ENCODE measurements around the gene VSTM5. TPM values are rescaled to one million over a fixed set of nuclear protein-coding genes. Genes with fewer than 3 reads are reported as not detected.
A peak's percentile ranks its signal among the peaks of the same experiment; 100 is the strongest.
"Not testable (repeated sequence)": the region's sequence is repeated elsewhere in the genome, so short reads cannot be mapped to it uniquely, and the experiment has no call there.

VSTM5 gene
- polyA plus RNA-seq, 1 of the 3 experiments (the other 2 are of a cell fraction): 0.12 TPM

DNA sequence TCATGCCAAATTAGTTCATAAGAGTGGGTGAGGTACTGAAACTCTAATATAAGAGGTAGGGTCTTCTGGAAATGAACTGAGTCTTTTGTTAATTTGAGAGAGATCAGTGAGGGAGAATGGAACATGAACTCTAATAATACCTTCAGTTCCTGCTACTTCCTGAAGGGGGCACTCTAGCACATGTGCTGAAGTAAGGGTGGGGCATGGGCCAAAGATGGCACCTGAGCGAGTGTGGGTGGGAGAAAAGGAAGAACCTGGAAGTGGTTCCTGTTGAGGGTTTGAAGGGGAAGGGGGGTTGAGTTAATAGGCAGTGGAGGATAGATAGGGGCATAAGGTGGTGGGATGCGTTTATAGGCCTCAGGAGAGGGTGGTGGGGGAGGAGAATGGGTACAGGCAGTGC, 18.0 kb upstream of the VSTM5 start:
- POLR2A ChIA-PET: not testable (repeated sequence)

DNA sequence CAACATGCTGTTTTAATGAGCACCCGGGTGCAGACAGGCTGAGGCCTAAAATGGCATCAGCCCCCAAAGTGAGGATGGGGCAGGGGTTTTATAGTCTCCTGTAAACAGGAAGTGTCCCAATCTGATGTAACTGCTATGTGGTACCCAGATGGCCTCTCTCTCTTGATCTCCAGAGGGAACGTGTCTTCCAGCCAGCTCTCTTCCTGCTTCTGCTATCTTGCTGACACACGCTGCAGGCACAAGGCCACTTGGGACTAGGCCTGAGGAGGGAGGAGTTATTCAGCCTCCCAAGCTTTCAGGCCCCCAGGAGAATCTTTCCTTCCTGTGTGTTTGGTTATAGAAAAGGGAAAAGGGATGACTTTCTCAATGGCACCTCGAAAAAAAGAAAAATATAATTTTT, 11.4 kb upstream of the VSTM5 start:
- Histone ChIP-seq H3K4me1 (ENCODE audit: control insufficient read depth in 1 of 2, insufficient read depth in 2 of 2, low read depth in 1 of 2, low read length in 1 of 2) (peaks cover 0 to 4% of the 10 kb centered on the region in 2 experiments; a peak in 1 of 4 replicates), H3K9ac (no peak overlapping the region), H3K9me2 (no peaks in the 10 kb centered on the region), H2AFZ (ENCODE audit: low read depth) (no peak overlapping the region), H3K4me3 (ENCODE audit: low read depth in 2 of 2, low read length in 1 of 2) (no peak overlapping the region), H4K20me1 (ENCODE audit: insufficient read depth) (no peaks in the 10 kb centered on the region), H3K4me2 (no peak overlapping the region), H3K27ac (ENCODE audit: low read depth in 2 of 2, low read length in 1 of 2) (no peak overlapping the region), H3K9me3 (no peaks in the 10 kb centered on the region), H3K36me3 (replicated peaks in 1 of 2; ENCODE audit: control insufficient read depth in 1 of 2, insufficient read depth in 2 of 2, low read length in 1 of 2) (no peaks in the 10 kb centered on the region), H3K27me3 (ENCODE audit: insufficient read depth) (no peaks in the 10 kb centered on the region), H3K79me2 (ENCODE audit: insufficient read depth) (no peaks in the 10 kb centered on the region), H3F3A (replicated peaks; ENCODE audit: insufficient read depth) (no peaks in the 10 kb centered on the region)
- 53% methylated on average over 4 of the region's 4 CpGs for WGBS (ENCODE audit: low lambda C conversion rate)
- no peak for DNase-seq
- TF ChIP-seq RAD21 (IDR thresholded peaks at IDR 0.05; ENCODE audit: low read length) (no peak), RFX5 (IDR thresholded peaks at IDR 0.05; ENCODE audit: low read length) (no peak), FOXM1 (IDR thresholded peaks at IDR 0.05; ENCODE audit: low read depth) (no peak), RCOR1 (IDR thresholded peaks at IDR 0.05; ENCODE audit: low read length) (no peak), MXI1 (IDR thresholded peaks at IDR 0.05; ENCODE audit: low read depth, low read length) (no peak), EZH2phosphoT487 (IDR thresholded peaks at IDR 0.05; ENCODE audit: borderline replicate concordance, low read depth) (no peak), GABPA (IDR thresholded peaks at IDR 0.05; ENCODE audit: low read depth) (no peak)
- TF ChIP-seq, protein P1, sequence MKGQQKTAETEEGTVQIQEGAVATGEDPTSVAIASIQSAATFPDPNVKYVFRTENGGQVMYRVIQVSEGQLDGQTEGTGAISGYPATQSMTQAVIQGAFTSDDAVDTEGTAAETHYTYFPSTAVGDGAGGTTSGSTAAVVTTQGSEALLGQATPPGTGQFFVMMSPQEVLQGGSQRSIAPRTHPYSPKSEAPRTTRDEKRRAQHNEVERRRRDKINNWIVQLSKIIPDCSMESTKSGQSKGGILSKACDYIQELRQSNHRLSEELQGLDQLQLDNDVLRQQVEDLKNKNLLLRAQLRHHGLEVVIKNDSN (IDR thresholded peaks at IDR 0.05; ENCODE audit: borderline replicate concordance, low read depth): no peak
- TF ChIP-seq, protein P2, sequence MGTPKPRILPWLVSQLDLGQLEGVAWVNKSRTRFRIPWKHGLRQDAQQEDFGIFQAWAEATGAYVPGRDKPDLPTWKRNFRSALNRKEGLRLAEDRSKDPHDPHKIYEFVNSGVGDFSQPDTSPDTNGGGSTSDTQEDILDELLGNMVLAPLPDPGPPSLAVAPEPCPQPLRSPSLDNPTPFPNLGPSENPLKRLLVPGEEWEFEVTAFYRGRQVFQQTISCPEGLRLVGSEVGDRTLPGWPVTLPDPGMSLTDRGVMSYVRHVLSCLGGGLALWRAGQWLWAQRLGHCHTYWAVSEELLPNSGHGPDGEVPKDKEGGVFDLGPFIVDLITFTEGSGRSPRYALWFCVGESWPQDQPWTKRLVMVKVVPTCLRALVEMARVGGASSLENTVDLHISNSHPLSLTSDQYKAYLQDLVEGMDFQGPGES (IDR thresholded peaks at IDR 0.05; ENCODE audit: low read depth, low read length): no peak
- ChIA-PET CTCF (no interaction called here), POLR2A (no interaction called here)

More for the DNA sequence above, 18.0 kb upstream of the VSTM5 start:
- H3F3A ChIP-seq (replicated peaks; ENCODE audit: insufficient read depth); H2AFZ ChIP-seq (ENCODE audit: low read depth); H3K9me3 ChIP-seq; H3K4me1 ChIP-seq (ENCODE audit: control insufficient read depth in 1 of 2, insufficient read depth in 2 of 2, low read depth in 1 of 2, low read length in 1 of 2); DNase-seq; H3K79me2 ChIP-seq (ENCODE audit: insufficient read depth); H3K9me2 ChIP-seq; H4K20me1 ChIP-seq (ENCODE audit: insufficient read depth); H3K4me3 ChIP-seq (ENCODE audit: low read depth in 2 of 2, low read length in 1 of 2); CTCF ChIA-PET; H3K27ac ChIP-seq (ENCODE audit: low read depth in 2 of 2, low read length in 1 of 2); H3K27me3 ChIP-seq (ENCODE audit: insufficient read depth); H3K4me2 ChIP-seq; H3K9ac ChIP-seq; H3K36me3 ChIP-seq (replicated peaks in 1 of 2; ENCODE audit: control insufficient read depth in 1 of 2, insufficient read depth in 2 of 2, low read length in 1 of 2): not testable (repeated sequence)
- WGBS (ENCODE audit: low lambda C conversion rate): 17% methylated on average over 2 of the region's 2 CpGs
- TF ChIP-seq, protein P3, sequence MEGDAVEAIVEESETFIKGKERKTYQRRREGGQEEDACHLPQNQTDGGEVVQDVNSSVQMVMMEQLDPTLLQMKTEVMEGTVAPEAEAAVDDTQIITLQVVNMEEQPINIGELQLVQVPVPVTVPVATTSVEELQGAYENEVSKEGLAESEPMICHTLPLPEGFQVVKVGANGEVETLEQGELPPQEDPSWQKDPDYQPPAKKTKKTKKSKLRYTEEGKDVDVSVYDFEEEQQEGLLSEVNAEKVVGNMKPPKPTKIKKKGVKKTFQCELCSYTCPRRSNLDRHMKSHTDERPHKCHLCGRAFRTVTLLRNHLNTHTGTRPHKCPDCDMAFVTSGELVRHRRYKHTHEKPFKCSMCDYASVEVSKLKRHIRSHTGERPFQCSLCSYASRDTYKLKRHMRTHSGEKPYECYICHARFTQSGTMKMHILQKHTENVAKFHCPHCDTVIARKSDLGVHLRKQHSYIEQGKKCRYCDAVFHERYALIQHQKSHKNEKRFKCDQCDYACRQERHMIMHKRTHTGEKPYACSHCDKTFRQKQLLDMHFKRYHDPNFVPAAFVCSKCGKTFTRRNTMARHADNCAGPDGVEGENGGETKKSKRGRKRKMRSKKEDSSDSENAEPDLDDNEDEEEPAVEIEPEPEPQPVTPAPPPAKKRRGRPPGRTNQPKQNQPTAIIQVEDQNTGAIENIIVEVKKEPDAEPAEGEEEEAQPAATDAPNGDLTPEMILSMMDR (IDR thresholded peaks at IDR 0.05): peak; percentile 46

All from SK-N-SH (cell line).